Testis (tissue), 3 donors: Measurements from ENCODE around the gene USP35. TPM values are rescaled to one million over a fixed set of nuclear protein-coding genes. Genes with fewer than 3 reads are reported as not detected.

ENCODE experiments used
- DNase-seq: peaks from one replicate; pipeline ENCODE4 v3.0.0-alpha.2; 2019
- H3K27ac ChIP-seq, 2 donors: fragments of 200-600 bp; sonication (generic); one replicate each; pipeline ENCODE4 v1.5.1; 2019
- H3K27me3 ChIP-seq: fragments of 200-600 bp; sonication (generic); one replicate; pipeline ENCODE4 v1.5.1; 2019
- H3K36me3 ChIP-seq: fragments of 200-600 bp; sonication (generic); one replicate; pipeline ENCODE4 v1.5.1; 2017; ENCODE audit warnings: low read depth; ENCODE audit errors: missing control alignments
- H3K4me1 ChIP-seq: fragments of 200-600 bp; sonication (generic); one replicate; pipeline ENCODE4 v1.5.1; 2019
- H3K4me3 ChIP-seq, 2 donors: fragments of 200-600 bp; sonication (generic); one replicate each; pipeline ENCODE4 v1.5.1; 2017 to 2019
- H3K9me3 ChIP-seq: fragments of 200-600 bp; sonication (generic); one replicate; pipeline ENCODE4 v1.5.1; 2017
- CTCF ChIP-seq, 3 experiments: fragments of 450-650 bp in 2 of 3; fragments of 200-600 bp in 1 of 3; sonication (generic) in 1 of 3; IDR thresholded peaks; one replicate each; pipeline ENCODE4 v1.5.1; 2016 to 2019; ENCODE audit warnings: antibody characterized with exemption in 3 of 3, mild to moderate bottlenecking in 2 of 3, moderate library complexity in 1 of 3
- POLR2A ChIP-seq: fragments of 450-650 bp; IDR thresholded peaks from one replicate; pipeline ENCODE4 v1.6.1; 2017; ENCODE audit warnings: antibody characterized with exemption, mild to moderate bottlenecking, moderate library complexity
- WGBS, 2 donors: methylation state at CpG; one replicate each; pipeline ENCODE4 v1.1.5; 2018; 5-methylcytosine and 5-hydroxymethylcytosine counted together
- intact Hi-C: fragments of 100-400 bp; cut with DNase I; formaldehyde crosslinking; loops from one replicate; pipeline ENCODE4 v1.15.1; 2023; ENCODE audit warnings: low total_unique reads
- polyA plus RNA-seq: library from polyadenylated mRNA; stranded (reverse); fragments of 350-450 nt; fragmentation: Illumina TruSeq; extraction: RNeasy Lipid Tissue Mini Kit (QIAGEN cat#74804); gene quantifications from one replicate; pipeline ENCODE4 v1.2.3, GENCODE V29; 2014; ENCODE audit warnings: low read depth, low replicate concordance; ENCODE audit not compliant: insufficient read depth
- total RNA-seq, 2 donors: library from RNA; depleted of rRNA; stranded (reverse); fragments of >200 nt; gene quantifications; one replicate each; pipeline ENCODE4 v1.2.3, GENCODE V29; 2016

The USP35 gene
- total and polyA plus RNA-seq, 3 donors from 2014 or later: 10.5 to 33.5 (median 25.8) TPM

GRCh38 chr11:78262238-78262637 lies 73.5 kb downstream of the USP35 start:
- Histone ChIP-seq H3K9me3 (no peaks in the 10 kb centered on the region), H3K27me3 (no peaks in the 10 kb centered on the region), H3K4me1 (peaks cover 21% of the 10 kb centered on the region), H3K4me3 (no peak overlapping the region), H3K27ac (no peak overlapping the region), H3K36me3 (no peaks in the 10 kb centered on the region)
- TF ChIP-seq POLR2A: no peak
- no peak for TF ChIP-seq CTCF (IDR thresholded peaks at IDR 0.05)
- no peak for DNase-seq
- 39 to 63% methylated on average over 5 of the region's 5 CpGs for WGBS, 2 donors
- intact Hi-C loops: no loop called here

- Histone ChIP-seq H3K27ac (no peak overlapping the region), H3K9me3 (no peaks in the 10 kb centered on the region), H3K36me3 (no peaks in the 10 kb centered on the region), H3K4me1 (peaks cover 21% of the 10 kb centered on the region), H3K4me3 (no peak overlapping the region), H3K27me3 (no peaks in the 10 kb centered on the region)
- DNase-seq: no peak
- intact Hi-C loops: no loop called here
- no peak for TF ChIP-seq POLR2A
- no peak for TF ChIP-seq CTCF (IDR thresholded peaks at IDR 0.05)
Observed at GRCh38 chr11:78262691-78263090, 74.0 kb downstream of the USP35 start.

Other genes with a start within 250 kb of the USP35 start
- gene INTS4, start 194.3 kb upstream of the USP35 start, total RNA-seq: 10 to 100 TPM; 37.4 to 48.2 TPM
- gene INTS4, start 194.3 kb upstream of the USP35 start, polyA plus RNA-seq: 20.2 TPM
- 1 to 10 TPM in 1 of 2 donors, under 1 TPM in 1; 0.71 to 1.4 TPM for gene KCTD14, start 165.6 kb upstream of the USP35 start, total RNA-seq
- 3.8 TPM for gene KCTD14, start 165.6 kb upstream of the USP35 start, polyA plus RNA-seq
- gene THRSP, start 125.1 kb upstream of the USP35 start, total RNA-seq: under 1 TPM in 1 of 2 donors, not detected in 1; 0.31 TPM
- 0.37 TPM for gene THRSP, start 125.1 kb upstream of the USP35 start, polyA plus RNA-seq
- 100 to 1,000 TPM in 1 of 2 donors, 10 to 100 TPM in 1; 94.7 to 105 TPM for gene NDUFC2, start 109.1 kb upstream of the USP35 start, total RNA-seq
- 210 TPM for gene NDUFC2, start 109.1 kb upstream of the USP35 start, polyA plus RNA-seq
- 10 to 100 TPM; 61.2 to 61.5 TPM for gene ALG8, start 49.3 kb upstream of the USP35 start, total RNA-seq
- gene ALG8, start 49.3 kb upstream of the USP35 start, polyA plus RNA-seq: 115 TPM
- 10 to 100 TPM; 14.2 to 14.7 TPM for gene KCTD21, start 293 bp upstream of the USP35 start, total RNA-seq
- gene KCTD21, start 293 bp upstream of the USP35 start, polyA plus RNA-seq: 10.2 TPM
- 10 to 100 TPM in 1 of 2 donors, 1 to 10 TPM in 1; 9.2 to 10.9 TPM for gene GAB2, start 228.9 kb downstream of the USP35 start, total RNA-seq
- gene GAB2, start 228.9 kb downstream of the USP35 start, polyA plus RNA-seq: 14.3 TPM